ENCODE results near the gene TTYH2.
A peak's percentile ranks its signal among the peaks of the same experiment; 100 is the strongest.
"Not testable (repeated sequence)": the region's sequence is repeated elsewhere in the genome, so short reads cannot be mapped to it uniquely, and the experiment has no call there.

The TTYH2 gene

GRCh38 chr17:74237321-74237720 lies 23.9 kb downstream of the TTYH2 start:
- no peak for DNase-seq (ENCODE audit: low read depth)

- no peak for DNase-seq (ENCODE audit: low read depth)
These were observed 25.8 kb downstream of the TTYH2 start for GRCh38 chr17:74239172-74239571.

GRCh38 chr17:74240618-74241205 lies 27.3 kb downstream of the TTYH2 start:
- DNase-seq (ENCODE audit: low read depth) = no peak

- peak; percentile 15 for DNase-seq (ENCODE audit: low read depth)
These were observed 28.1 kb downstream of the TTYH2 start for GRCh38 chr17:74241431-74241830.

- no peak for DNase-seq (ENCODE audit: low read depth)
These were observed 28.5 kb downstream of the TTYH2 start for GRCh38 chr17:74241847-74242246.

GRCh38 chr17:74243013-74243755 lies 29.8 kb downstream of the TTYH2 start:
- no peak for DNase-seq (ENCODE audit: low read depth)

- DNase-seq (ENCODE audit: low read depth) = no peak
These were observed 30.8 kb downstream of the TTYH2 start for GRCh38 chr17:74244128-74244527.

- DNase-seq (ENCODE audit: low read depth) = no peak
These were observed 31.2 kb downstream of the TTYH2 start for GRCh38 chr17:74244548-74244947.

- DNase-seq (ENCODE audit: low read depth) = no peak
These were observed 31.9 kb downstream of the TTYH2 start for GRCh38 chr17:74245145-74245831.

GRCh38 chr17:74245871-74246270 lies 32.5 kb downstream of the TTYH2 start:
- DNase-seq (ENCODE audit: low read depth) = no peak

GRCh38 chr17:74249590-74250270 lies 36.4 kb downstream of the TTYH2 start:
- DNase-seq (ENCODE audit: low read depth) = no peak

GRCh38 chr17:74250324-74250995 lies 37.1 kb downstream of the TTYH2 start:
- no peak for DNase-seq (ENCODE audit: low read depth)

GRCh38 chr17:74251051-74251450 lies 37.7 kb downstream of the TTYH2 start:
- no peak for DNase-seq (ENCODE audit: low read depth)

GRCh38 chr17:74251569-74251968 lies 38.2 kb downstream of the TTYH2 start:
- DNase-seq (ENCODE audit: low read depth) = no peak

- DNase-seq (ENCODE audit: low read depth) = no peak
These were observed 38.8 kb downstream of the TTYH2 start for GRCh38 chr17:74252211-74252610.

GRCh38 chr17:74253036-74253435 lies 39.7 kb downstream of the TTYH2 start:
- DNase-seq (ENCODE audit: low read depth) = no peak

- no peak for DNase-seq (ENCODE audit: low read depth)
These were observed 43.9 kb downstream of the TTYH2 start for GRCh38 chr17:74257311-74257710.

GRCh38 chr17:74259667-74260524 lies 46.5 kb downstream of the TTYH2 start:
- DNase-seq (ENCODE audit: low read depth) = no peak

- DNase-seq (ENCODE audit: low read depth) = no peak
These were observed 47.1 kb downstream of the TTYH2 start for GRCh38 chr17:74260525-74260850.

GRCh38 chr17:74262601-74263000 lies 49.2 kb downstream of the TTYH2 start:
- DNase-seq (ENCODE audit: low read depth) = no peak

- not testable (repeated sequence) for DNase-seq (ENCODE audit: low read depth)
These were observed 53.7 kb downstream of the TTYH2 start for GRCh38 chr17:74267054-74267453.
